ENCODE measurements around the gene MAD1L1. TPM values are rescaled to one million over a fixed set of nuclear protein-coding genes. Genes with fewer than 3 reads are reported as not detected.

Gene MAD1L1
- total and polyA plus RNA-seq, 2 of the 13 experiments (the other 11 are each of a cell fraction or from before 2014, with no cell fraction given), result 17.4 to 64.7 TPM

GRCh38 chr7:1934756-1935155, 298.0 kb downstream of the MAD1L1 start:
- in situ Hi-C loops (cut with HindIII; ENCODE audit: extremely low pct_ligation_motif_present, low pct_unique_long_range_greater_than_20kb) (no loop called here), intact Hi-C loops (cut with micrococcal nuclease; ENCODE audit: unreplicated experiment) (no loop called here)
- no peak overlapping the region for H3K4me3 ChIP-seq (replicated peaks in 1 of 3; ENCODE audit: insufficient read depth in 1 of 3, low read depth in 2 of 3, low read length in 3 of 3)
- no TSS peak for BruUV-seq (replicated peaks)
- no peaks in the 10 kb centered on the region for H4K20me1 ChIP-seq (ENCODE audit: insufficient read depth, low read length)
- no peaks in the 10 kb centered on the region for H3K79me2 ChIP-seq (ENCODE audit: insufficient read depth, low read length)
- POLR2A ChIA-PET, result no interaction called here
- WGBS (ENCODE audit: low lambda C conversion rate), result 95% methylated on average over 22 of the region's 22 CpGs
- H3K4me1 ChIP-seq (ENCODE audit: insufficient read depth, low read length), result no peaks in the 10 kb centered on the region
- H3K27ac ChIP-seq (ENCODE audit: extremely low read length, insufficient read depth, low read length), result no peak overlapping the region
- no peak for DNase-seq (ENCODE audit: low spot score)
- no peak for FAIRE-seq
- CTCF ChIA-PET (ENCODE audit: low intra/inter-chr PET ratio, low total read pairs), result no interaction called here
- no peak overlapping the region for H3K9ac ChIP-seq (ENCODE audit: insufficient read depth, low read depth, low read length)
- no peaks in the 10 kb centered on the region for H3K9me3 ChIP-seq (ENCODE audit: low read length)
- no peak overlapping the region for H3K4me2 ChIP-seq (ENCODE audit: low read depth, low read length)
- peaks cover 1 to 14% of the 10 kb centered on the region in 2 experiments; a peak in 3 of 5 replicates for H3K36me3 ChIP-seq (replicated peaks in 1 of 2; ENCODE audit: control insufficient read depth in 1 of 2, insufficient read depth in 2 of 2, low read length in 2 of 2)
- H2AFZ ChIP-seq (ENCODE audit: low read length), result no peak overlapping the region
- TF ChIP-seq HMGA1 (CRISPR knock-in tag; conservative IDR thresholded peaks at IDR 0.05) (no peak), ZNF572 (CRISPR knock-in tag; IDR thresholded peaks at IDR 0.05) (no peak), KDM1A (CRISPR knock-in tag; IDR thresholded peaks at IDR 0.05) (no peak), BRD4 (CRISPR knock-in tag; IDR thresholded peaks at IDR 0.05) (no peak), ZNF557 (CRISPR knock-in tag; IDR thresholded peaks at IDR 0.05) (no peak), ZKSCAN8 (CRISPR knock-in tag; IDR thresholded peaks at IDR 0.05; ENCODE audit: borderline replicate concordance) (no peak), ZSCAN21 (CRISPR knock-in tag; IDR thresholded peaks at IDR 0.05; ENCODE audit: borderline replicate concordance) (no peak), MXD3 (CRISPR knock-in tag; IDR thresholded peaks at IDR 0.05) (no peak)
- ATAC-seq, result no peak
- no peaks in the 10 kb centered on the region for H3K27me3 ChIP-seq (ENCODE audit: control insufficient read depth in 1 of 2, insufficient read depth in 2 of 2, low read length in 2 of 2)

- Histone ChIP-seq H4K20me1 (ENCODE audit: insufficient read depth, low read length) (no peaks in the 10 kb centered on the region), H3K4me3 (replicated peaks in 1 of 3; ENCODE audit: insufficient read depth in 1 of 3, low read depth in 2 of 3, low read length in 3 of 3) (no peak overlapping the region), H2AFZ (ENCODE audit: low read length) (no peak overlapping the region), H3K36me3 (replicated peaks in 1 of 2; ENCODE audit: control insufficient read depth in 1 of 2, insufficient read depth in 2 of 2, low read length in 2 of 2) (peaks cover 1 to 14% of the 10 kb centered on the region in 2 experiments; a peak in 3 of 5 replicates), H3K4me2 (ENCODE audit: low read depth, low read length) (no peak overlapping the region), H3K9me3 (ENCODE audit: low read length) (no peaks in the 10 kb centered on the region), H3K27ac (ENCODE audit: extremely low read length, insufficient read depth, low read length) (no peak overlapping the region), H3K79me2 (ENCODE audit: insufficient read depth, low read length) (no peaks in the 10 kb centered on the region), H3K27me3 (ENCODE audit: control insufficient read depth in 1 of 2, insufficient read depth in 2 of 2, low read length in 2 of 2) (no peaks in the 10 kb centered on the region), H3K4me1 (ENCODE audit: insufficient read depth, low read length) (no peaks in the 10 kb centered on the region), H3K9ac (ENCODE audit: insufficient read depth, low read depth, low read length) (no peak overlapping the region)
- intact Hi-C loops (cut with micrococcal nuclease; ENCODE audit: unreplicated experiment) (no loop called here), in situ Hi-C loops (cut with HindIII; ENCODE audit: extremely low pct_ligation_motif_present, low pct_unique_long_range_greater_than_20kb) (no loop called here)
- 96% methylated on average over 19 of the region's 20 CpGs for WGBS (ENCODE audit: low lambda C conversion rate)
- FAIRE-seq (no peak), ATAC-seq (no peak), DNase-seq (ENCODE audit: low spot score) (no peak)
- ChIA-PET CTCF (ENCODE audit: low intra/inter-chr PET ratio, low total read pairs) (no interaction called here), POLR2A (no interaction called here)
- no TSS peak for BruUV-seq (replicated peaks)
- TF ChIP-seq REL (CRISPR knock-in tag; conservative IDR thresholded peaks at IDR 0.05) (no peak), NFIC (IDR thresholded peaks at IDR 0.05; ENCODE audit: low read length) (no peak), ZNF703 (CRISPR knock-in tag; IDR thresholded peaks at IDR 0.05; ENCODE audit: borderline replicate concordance) (no peak), HOXA5 (CRISPR knock-in tag; IDR thresholded peaks at IDR 0.05) (no peak), ZNF589 (CRISPR knock-in tag; conservative IDR thresholded peaks at IDR 0.05) (no peak), ZNF34 (CRISPR knock-in tag; IDR thresholded peaks at IDR 0.05; ENCODE audit: borderline replicate concordance) (no peak)
- TF ChIP-seq, protein P1, sequence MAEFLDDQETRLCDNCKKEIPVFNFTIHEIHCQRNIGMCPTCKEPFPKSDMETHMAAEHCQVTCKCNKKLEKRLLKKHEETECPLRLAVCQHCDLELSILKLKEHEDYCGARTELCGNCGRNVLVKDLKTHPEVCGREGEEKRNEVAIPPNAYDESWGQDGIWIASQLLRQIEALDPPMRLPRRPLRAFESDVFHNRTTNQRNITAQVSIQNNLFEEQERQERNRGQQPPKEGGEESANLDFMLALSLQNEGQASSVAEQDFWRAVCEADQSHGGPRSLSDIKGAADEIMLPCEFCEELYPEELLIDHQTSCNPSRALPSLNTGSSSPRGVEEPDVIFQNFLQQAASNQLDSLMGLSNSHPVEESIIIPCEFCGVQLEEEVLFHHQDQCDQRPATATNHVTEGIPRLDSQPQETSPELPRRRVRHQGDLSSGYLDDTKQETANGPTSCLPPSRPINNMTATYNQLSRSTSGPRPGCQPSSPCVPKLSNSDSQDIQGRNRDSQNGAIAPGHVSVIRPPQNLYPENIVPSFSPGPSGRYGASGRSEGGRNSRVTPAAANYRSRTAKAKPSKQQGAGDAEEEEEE (CRISPR knock-in tag; IDR thresholded peaks at IDR 0.05; ENCODE audit: borderline replicate concordance), result no peak
- TF ChIP-seq, protein P2, sequence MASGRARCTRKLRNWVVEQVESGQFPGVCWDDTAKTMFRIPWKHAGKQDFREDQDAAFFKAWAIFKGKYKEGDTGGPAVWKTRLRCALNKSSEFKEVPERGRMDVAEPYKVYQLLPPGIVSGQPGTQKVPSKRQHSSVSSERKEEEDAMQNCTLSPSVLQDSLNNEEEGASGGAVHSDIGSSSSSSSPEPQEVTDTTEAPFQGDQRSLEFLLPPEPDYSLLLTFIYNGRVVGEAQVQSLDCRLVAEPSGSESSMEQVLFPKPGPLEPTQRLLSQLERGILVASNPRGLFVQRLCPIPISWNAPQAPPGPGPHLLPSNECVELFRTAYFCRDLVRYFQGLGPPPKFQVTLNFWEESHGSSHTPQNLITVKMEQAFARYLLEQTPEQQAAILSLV (CRISPR knock-in tag; IDR thresholded peaks at IDR 0.05; ENCODE audit: borderline replicate concordance), result no peak
Observed at GRCh38 chr7:1934017-1934416, 298.7 kb downstream of the MAD1L1 start.

Measured in HepG2 (cell line).